WTC11 (cell line): ENCODE measurements around the gene WWOX. TPM values are rescaled to one million over a fixed set of nuclear protein-coding genes. Genes with fewer than 3 reads are reported as not detected.

ENCODE experiments used
- ATAC-seq: fragments of 200-7000 bp; cut with Tn5 transposase; 2 replicates; pipeline ENCODE4 v1.10.0; 2021; ENCODE audit warnings: mild to moderate bottlenecking, moderate library complexity
- CTCF ChIA-PET: fragments of 300-600 bp; sonication (Branson Sonifier 250); formaldehyde crosslinking; loops from one replicate; lab custom pipeline; 2021; ENCODE audit warnings: antibody characterized with exemption; lab: Charles Lee
- POLR2A ChIA-PET: fragments of 350-600 bp; sonication (Branson Sonifier 250); formaldehyde crosslinking; loops from one replicate; lab custom pipeline; 2021; ENCODE audit warnings: antibody characterized with exemption; lab: Charles Lee
- DNase-seq: peaks from one replicate; pipeline ENCODE4 v3.0.0; 2021; ENCODE audit warnings: low spot score
- H3K27ac Mint-ChIP-seq: 2 replicates; pipeline ENCODE4 v1.8.0; 2021; ENCODE audit warnings: mixed read lengths
- H3K27me3 Mint-ChIP-seq: 2 replicates; pipeline ENCODE4 v1.8.0; 2021; ENCODE audit warnings: low read depth, mild to moderate bottlenecking, moderate library complexity, mixed read lengths
- H3K36me3 Mint-ChIP-seq: 2 replicates; pipeline ENCODE4 v1.8.0; 2021; ENCODE audit warnings: mixed read lengths
- H3K4me1 Mint-ChIP-seq: 2 replicates; pipeline ENCODE4 v1.8.0; 2022; ENCODE audit warnings: mixed read lengths
- H3K4me3 Mint-ChIP-seq: 2 replicates; pipeline ENCODE4 v1.8.0; 2021; ENCODE audit warnings: mild to moderate bottlenecking, moderate library complexity, mixed read lengths
- H3K9me3 Mint-ChIP-seq: 2 replicates; pipeline ENCODE4 v1.8.0; 2021; ENCODE audit warnings: mixed read lengths
- HMGA2 ChIP-seq: fragments of 250-450 bp; sonication (Bioruptor Pico); IDR thresholded peaks from 2 replicates; pipeline ENCODE4 v1.4.0; 2021; ENCODE audit warnings: mild to moderate bottlenecking, moderate library complexity
- JUN ChIP-seq: sonication (generic); formaldehyde crosslinking; IDR thresholded peaks from 2 replicates; pipeline ENCODE4 v1.8.0; 2023; ENCODE audit warnings: mild to moderate bottlenecking, missing genetic modification reagents
- KAT7 ChIP-seq: sonication (generic); formaldehyde crosslinking; IDR thresholded peaks from 2 replicates; pipeline ENCODE4 v1.8.1; 2023; ENCODE audit warnings: missing genetic modification reagents, mild to moderate bottlenecking, borderline replicate concordance
- NFE2L1 ChIP-seq: sonication (generic); formaldehyde crosslinking; IDR thresholded peaks from 2 replicates; pipeline ENCODE4 v1.8.1; 2023; ENCODE audit warnings: missing genetic modification reagents
- NR1H2 ChIP-seq: sonication (generic); formaldehyde crosslinking; IDR thresholded peaks from 2 replicates; pipeline ENCODE4 v1.9.0; 2021; ENCODE audit warnings: mild to moderate bottlenecking, moderate library complexity, missing genetic modification reagents
- NR3C1 ChIP-seq: sonication (generic); formaldehyde crosslinking; conservative IDR thresholded peaks from 2 replicates; pipeline ENCODE4 v1.8.1; 2023; ENCODE audit warnings: low read depth, mild to moderate bottlenecking, missing genetic modification reagents
- PRRX2 ChIP-seq: fragments of 250-450 bp; sonication (Bioruptor Pico); IDR thresholded peaks from 2 replicates; pipeline ENCODE4 v1.8.0; 2021; ENCODE audit warnings: mild to moderate bottlenecking
- SMAD4 ChIP-seq: sonication (generic); formaldehyde crosslinking; IDR thresholded peaks from 2 replicates; pipeline ENCODE4 v1.8.0; 2022; ENCODE audit warnings: mild to moderate bottlenecking, missing genetic modification reagents
- TP53 ChIP-seq: sonication (generic); formaldehyde crosslinking; IDR thresholded peaks from 2 replicates; pipeline ENCODE4 v1.8.1; 2023; ENCODE audit warnings: mild to moderate bottlenecking, missing genetic modification reagents
- ZNF138 ChIP-seq: sonication (generic); formaldehyde crosslinking; conservative IDR thresholded peaks from 2 replicates; pipeline ENCODE4 v1.8.1; 2022; ENCODE audit warnings: mild to moderate bottlenecking, moderate library complexity, missing genetic modification reagents
- ZNF317 ChIP-seq: sonication (generic); formaldehyde crosslinking; IDR thresholded peaks from 2 replicates; pipeline ENCODE4 v1.8.1; 2023; ENCODE audit warnings: low read depth, mild to moderate bottlenecking, moderate library complexity, missing genetic modification reagents, borderline replicate concordance
- total RNA-seq: library from RNA; stranded (reverse); gene quantifications from 3 replicates; pipeline ENCODE4 v1.2.3, GENCODE V29; 2021
- TF ChIP-seq, protein P1 (sequence below): sonication (generic); formaldehyde crosslinking; IDR thresholded peaks from 2 replicates; pipeline ENCODE4 v1.8.0; 2023; ENCODE audit warnings: mild to moderate bottlenecking, missing genetic modification reagents
- TF ChIP-seq, protein P2 (sequence below): fragments of 250-450 bp; sonication (Bioruptor Pico); IDR thresholded peaks from 2 replicates; pipeline ENCODE4 v2.1.2; 2022; ENCODE audit warnings: mild to moderate bottlenecking, moderate library complexity
- TF ChIP-seq, protein P3 (sequence below): sonication (generic); formaldehyde crosslinking; conservative IDR thresholded peaks from 2 replicates; pipeline ENCODE4 v1.8.1; 2022; ENCODE audit warnings: mild to moderate bottlenecking, missing genetic modification reagents
- TF ChIP-seq, protein P4 (sequence below): sonication (generic); formaldehyde crosslinking; IDR thresholded peaks from 2 replicates; pipeline ENCODE4 v1.8.1; 2022; ENCODE audit warnings: low read depth, mild to moderate bottlenecking, moderate library complexity, missing genetic modification reagents, borderline replicate concordance
- TF ChIP-seq, protein P5 (sequence below): sonication (generic); formaldehyde crosslinking; IDR thresholded peaks from 2 replicates; pipeline ENCODE4 v1.8.0; 2023; ENCODE audit warnings: missing genetic modification reagents, mild to moderate bottlenecking, borderline replicate concordance
- TF ChIP-seq, protein P6 (sequence below): sonication (generic); formaldehyde crosslinking; IDR thresholded peaks from 2 replicates; pipeline ENCODE4 v1.8.1; 2023; ENCODE audit warnings: mild to moderate bottlenecking, missing genetic modification reagents, moderate library complexity
- TF ChIP-seq, protein P7 (sequence below): sonication (generic); formaldehyde crosslinking; IDR thresholded peaks from 2 replicates; pipeline ENCODE4 v1.8.0; 2022; ENCODE audit warnings: mild to moderate bottlenecking, missing genetic modification reagents
- TF ChIP-seq, protein P8 (sequence below): fragments of 250-450 bp; sonication (Bioruptor Pico); IDR thresholded peaks from 2 replicates; pipeline ENCODE4 v1.9.0; 2021; ENCODE audit warnings: mild to moderate bottlenecking
- TF ChIP-seq, protein P9 (sequence below): sonication (generic); formaldehyde crosslinking; IDR thresholded peaks from 2 replicates; pipeline ENCODE4 v1.8.0; 2022; ENCODE audit warnings: mild to moderate bottlenecking, missing genetic modification reagents

WWOX gene
- total RNA-seq, 1 experiment from 2014 or later, result 15.7 TPM

DNA sequence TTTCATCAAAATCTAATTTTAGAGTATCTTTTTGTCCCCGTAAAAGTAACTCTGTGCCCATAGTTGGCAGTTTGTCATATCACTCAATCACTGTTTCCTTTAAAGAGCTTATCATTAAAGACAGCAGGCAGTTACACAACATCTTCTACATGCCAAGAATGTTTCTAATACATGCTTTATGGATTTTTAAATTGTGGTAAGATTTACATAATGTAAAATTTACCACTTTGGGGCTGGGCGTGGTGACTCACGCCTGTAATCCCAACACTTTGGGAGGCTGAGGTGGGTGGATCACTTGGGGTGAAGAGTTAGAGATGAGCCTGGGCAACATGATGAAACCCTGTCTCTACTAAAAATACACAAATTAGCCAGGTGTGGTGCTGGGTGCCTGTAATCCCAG is 687.2 kb downstream of the WWOX start:
- DNase-seq (no peak), ATAC-seq (no peak)
- Mint-ChIP-seq H3K27ac (no peak overlapping the region), H3K4me3 (no peak overlapping the region), H3K27me3 (no peaks in the 10 kb centered on the region), H3K9me3 (no peaks in the 10 kb centered on the region), H3K4me1 (no peaks in the 10 kb centered on the region)
- ChIA-PET CTCF (no interaction called here), POLR2A (no interaction called here)
- TF ChIP-seq NR1H2 (CRISPR knock-in tag) (no peak), ZNF138 (CRISPR knock-in tag) (no peak), HMGA2 (CRISPR knock-in tag) (no peak), PRRX2 (CRISPR knock-in tag) (no peak), NFE2L1 (no peak), TP53 (CRISPR knock-in tag) (no peak), SMAD4 (no peak), NR3C1 (CRISPR knock-in tag) (no peak), JUN (CRISPR knock-in tag) (no peak), ZNF317 (CRISPR knock-in tag) (no peak), KAT7 (CRISPR knock-in tag) (no peak)
- TF ChIP-seq, protein P1, sequence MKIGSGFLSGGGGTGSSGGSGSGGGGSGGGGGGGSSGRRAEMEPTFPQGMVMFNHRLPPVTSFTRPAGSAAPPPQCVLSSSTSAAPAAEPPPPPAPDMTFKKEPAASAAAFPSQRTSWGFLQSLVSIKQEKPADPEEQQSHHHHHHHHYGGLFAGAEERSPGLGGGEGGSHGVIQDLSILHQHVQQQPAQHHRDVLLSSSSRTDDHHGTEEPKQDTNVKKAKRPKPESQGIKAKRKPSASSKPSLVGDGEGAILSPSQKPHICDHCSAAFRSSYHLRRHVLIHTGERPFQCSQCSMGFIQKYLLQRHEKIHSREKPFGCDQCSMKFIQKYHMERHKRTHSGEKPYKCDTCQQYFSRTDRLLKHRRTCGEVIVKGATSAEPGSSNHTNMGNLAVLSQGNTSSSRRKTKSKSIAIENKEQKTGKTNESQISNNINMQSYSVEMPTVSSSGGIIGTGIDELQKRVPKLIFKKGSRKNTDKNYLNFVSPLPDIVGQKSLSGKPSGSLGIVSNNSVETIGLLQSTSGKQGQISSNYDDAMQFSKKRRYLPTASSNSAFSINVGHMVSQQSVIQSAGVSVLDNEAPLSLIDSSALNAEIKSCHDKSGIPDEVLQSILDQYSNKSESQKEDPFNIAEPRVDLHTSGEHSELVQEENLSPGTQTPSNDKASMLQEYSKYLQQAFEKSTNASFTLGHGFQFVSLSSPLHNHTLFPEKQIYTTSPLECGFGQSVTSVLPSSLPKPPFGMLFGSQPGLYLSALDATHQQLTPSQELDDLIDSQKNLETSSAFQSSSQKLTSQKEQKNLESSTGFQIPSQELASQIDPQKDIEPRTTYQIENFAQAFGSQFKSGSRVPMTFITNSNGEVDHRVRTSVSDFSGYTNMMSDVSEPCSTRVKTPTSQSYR (CRISPR knock-in tag), result no peak
- TF ChIP-seq, protein P2, sequence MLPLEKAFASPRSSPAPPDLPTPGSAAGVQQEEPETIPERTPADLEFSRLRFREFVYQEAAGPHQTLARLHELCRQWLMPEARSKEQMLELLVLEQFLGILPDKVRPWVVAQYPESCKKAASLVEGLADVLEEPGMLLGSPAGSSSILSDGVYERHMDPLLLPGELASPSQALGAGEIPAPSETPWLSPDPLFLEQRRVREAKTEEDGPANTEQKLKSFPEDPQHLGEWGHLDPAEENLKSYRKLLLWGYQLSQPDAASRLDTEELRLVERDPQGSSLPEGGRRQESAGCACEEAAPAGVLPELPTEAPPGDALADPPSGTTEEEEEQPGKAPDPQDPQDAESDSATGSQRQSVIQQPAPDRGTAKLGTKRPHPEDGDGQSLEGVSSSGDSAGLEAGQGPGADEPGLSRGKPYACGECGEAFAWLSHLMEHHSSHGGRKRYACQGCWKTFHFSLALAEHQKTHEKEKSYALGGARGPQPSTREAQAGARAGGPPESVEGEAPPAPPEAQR (CRISPR knock-in tag), result no peak
- TF ChIP-seq, protein P3, sequence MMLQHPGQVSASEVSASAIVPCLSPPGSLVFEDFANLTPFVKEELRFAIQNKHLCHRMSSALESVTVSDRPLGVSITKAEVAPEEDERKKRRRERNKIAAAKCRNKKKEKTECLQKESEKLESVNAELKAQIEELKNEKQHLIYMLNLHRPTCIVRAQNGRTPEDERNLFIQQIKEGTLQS, result no peak
- TF ChIP-seq, protein P4, sequence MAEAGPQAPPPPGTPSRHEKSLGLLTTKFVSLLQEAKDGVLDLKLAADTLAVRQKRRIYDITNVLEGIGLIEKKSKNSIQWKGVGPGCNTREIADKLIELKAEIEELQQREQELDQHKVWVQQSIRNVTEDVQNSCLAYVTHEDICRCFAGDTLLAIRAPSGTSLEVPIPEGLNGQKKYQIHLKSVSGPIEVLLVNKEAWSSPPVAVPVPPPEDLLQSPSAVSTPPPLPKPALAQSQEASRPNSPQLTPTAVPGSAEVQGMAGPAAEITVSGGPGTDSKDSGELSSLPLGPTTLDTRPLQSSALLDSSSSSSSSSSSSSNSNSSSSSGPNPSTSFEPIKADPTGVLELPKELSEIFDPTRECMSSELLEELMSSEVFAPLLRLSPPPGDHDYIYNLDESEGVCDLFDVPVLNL (CRISPR knock-in tag), result no peak
- TF ChIP-seq, protein P5, sequence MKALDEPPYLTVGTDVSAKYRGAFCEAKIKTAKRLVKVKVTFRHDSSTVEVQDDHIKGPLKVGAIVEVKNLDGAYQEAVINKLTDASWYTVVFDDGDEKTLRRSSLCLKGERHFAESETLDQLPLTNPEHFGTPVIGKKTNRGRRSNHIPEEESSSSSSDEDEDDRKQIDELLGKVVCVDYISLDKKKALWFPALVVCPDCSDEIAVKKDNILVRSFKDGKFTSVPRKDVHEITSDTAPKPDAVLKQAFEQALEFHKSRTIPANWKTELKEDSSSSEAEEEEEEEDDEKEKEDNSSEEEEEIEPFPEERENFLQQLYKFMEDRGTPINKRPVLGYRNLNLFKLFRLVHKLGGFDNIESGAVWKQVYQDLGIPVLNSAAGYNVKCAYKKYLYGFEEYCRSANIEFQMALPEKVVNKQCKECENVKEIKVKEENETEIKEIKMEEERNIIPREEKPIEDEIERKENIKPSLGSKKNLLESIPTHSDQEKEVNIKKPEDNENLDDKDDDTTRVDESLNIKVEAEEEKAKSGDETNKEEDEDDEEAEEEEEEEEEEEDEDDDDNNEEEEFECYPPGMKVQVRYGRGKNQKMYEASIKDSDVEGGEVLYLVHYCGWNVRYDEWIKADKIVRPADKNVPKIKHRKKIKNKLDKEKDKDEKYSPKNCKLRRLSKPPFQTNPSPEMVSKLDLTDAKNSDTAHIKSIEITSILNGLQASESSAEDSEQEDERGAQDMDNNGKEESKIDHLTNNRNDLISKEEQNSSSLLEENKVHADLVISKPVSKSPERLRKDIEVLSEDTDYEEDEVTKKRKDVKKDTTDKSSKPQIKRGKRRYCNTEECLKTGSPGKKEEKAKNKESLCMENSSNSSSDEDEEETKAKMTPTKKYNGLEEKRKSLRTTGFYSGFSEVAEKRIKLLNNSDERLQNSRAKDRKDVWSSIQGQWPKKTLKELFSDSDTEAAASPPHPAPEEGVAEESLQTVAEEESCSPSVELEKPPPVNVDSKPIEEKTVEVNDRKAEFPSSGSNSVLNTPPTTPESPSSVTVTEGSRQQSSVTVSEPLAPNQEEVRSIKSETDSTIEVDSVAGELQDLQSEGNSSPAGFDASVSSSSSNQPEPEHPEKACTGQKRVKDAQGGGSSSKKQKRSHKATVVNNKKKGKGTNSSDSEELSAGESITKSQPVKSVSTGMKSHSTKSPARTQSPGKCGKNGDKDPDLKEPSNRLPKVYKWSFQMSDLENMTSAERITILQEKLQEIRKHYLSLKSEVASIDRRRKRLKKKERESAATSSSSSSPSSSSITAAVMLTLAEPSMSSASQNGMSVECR, result no peak
- TF ChIP-seq, protein P6, sequence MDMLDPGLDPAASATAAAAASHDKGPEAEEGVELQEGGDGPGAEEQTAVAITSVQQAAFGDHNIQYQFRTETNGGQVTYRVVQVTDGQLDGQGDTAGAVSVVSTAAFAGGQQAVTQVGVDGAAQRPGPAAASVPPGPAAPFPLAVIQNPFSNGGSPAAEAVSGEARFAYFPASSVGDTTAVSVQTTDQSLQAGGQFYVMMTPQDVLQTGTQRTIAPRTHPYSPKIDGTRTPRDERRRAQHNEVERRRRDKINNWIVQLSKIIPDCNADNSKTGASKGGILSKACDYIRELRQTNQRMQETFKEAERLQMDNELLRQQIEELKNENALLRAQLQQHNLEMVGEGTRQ (CRISPR knock-in tag), result no peak
- TF ChIP-seq, protein P7, sequence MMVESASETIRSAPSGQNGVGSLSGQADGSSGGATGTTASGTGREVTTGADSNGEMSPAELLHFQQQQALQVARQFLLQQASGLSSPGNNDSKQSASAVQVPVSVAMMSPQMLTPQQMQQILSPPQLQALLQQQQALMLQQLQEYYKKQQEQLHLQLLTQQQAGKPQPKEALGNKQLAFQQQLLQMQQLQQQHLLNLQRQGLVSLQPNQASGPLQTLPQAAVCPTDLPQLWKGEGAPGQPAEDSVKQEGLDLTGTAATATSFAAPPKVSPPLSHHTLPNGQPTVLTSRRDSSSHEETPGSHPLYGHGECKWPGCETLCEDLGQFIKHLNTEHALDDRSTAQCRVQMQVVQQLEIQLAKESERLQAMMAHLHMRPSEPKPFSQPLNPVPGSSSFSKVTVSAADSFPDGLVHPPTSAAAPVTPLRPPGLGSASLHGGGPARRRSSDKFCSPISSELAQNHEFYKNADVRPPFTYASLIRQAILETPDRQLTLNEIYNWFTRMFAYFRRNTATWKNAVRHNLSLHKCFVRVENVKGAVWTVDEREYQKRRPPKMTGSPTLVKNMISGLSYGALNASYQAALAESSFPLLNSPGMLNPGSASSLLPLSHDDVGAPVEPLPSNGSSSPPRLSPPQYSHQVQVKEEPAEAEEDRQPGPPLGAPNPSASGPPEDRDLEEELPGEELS (CRISPR knock-in tag), result no peak
- TF ChIP-seq, protein P8, sequence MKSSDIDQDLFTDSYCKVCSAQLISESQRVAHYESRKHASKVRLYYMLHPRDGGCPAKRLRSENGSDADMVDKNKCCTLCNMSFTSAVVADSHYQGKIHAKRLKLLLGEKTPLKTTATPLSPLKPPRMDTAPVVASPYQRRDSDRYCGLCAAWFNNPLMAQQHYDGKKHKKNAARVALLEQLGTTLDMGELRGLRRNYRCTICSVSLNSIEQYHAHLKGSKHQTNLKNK, result no peak
- TF ChIP-seq, protein P9, sequence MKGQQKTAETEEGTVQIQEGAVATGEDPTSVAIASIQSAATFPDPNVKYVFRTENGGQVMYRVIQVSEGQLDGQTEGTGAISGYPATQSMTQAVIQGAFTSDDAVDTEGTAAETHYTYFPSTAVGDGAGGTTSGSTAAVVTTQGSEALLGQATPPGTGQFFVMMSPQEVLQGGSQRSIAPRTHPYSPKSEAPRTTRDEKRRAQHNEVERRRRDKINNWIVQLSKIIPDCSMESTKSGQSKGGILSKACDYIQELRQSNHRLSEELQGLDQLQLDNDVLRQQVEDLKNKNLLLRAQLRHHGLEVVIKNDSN (CRISPR knock-in tag), result no peak
- TF ChIP-seq, all 79 proteins: peak for 0
- no peaks in the 10 kb centered on the region for H3K36me3 Mint-ChIP-seq
